Ovary (tissue), 3 donors: ENCODE results near the gene RSPO3.

Experiments used
- POLR2A ChIP-seq: fragments of 450-650 bp; IDR thresholded peaks from one replicate; pipeline ENCODE4 v1.6.1; 2017; ENCODE audit warnings: antibody characterized with exemption, mild to moderate bottlenecking, moderate library complexity
- TF ChIP-seq, protein P1 (sequence below), 3 donors: fragments of 450-650 bp in 2 of 3; fragments of 200-600 bp in 1 of 3; IDR thresholded peaks; one replicate each; pipeline versions ENCODE4 v1.5.1 to v1.8.0; 2016 to 2022; ENCODE audit warnings: antibody characterized with exemption in 3 of 3, mild to moderate bottlenecking in 1 of 3
- donor health status: DM: no; HTN: no; CAD: no.

GRCh38 chr6:127191716-127192115 is 73.2 kb downstream of the RSPO3 start:
- TF ChIP-seq, protein P1, sequence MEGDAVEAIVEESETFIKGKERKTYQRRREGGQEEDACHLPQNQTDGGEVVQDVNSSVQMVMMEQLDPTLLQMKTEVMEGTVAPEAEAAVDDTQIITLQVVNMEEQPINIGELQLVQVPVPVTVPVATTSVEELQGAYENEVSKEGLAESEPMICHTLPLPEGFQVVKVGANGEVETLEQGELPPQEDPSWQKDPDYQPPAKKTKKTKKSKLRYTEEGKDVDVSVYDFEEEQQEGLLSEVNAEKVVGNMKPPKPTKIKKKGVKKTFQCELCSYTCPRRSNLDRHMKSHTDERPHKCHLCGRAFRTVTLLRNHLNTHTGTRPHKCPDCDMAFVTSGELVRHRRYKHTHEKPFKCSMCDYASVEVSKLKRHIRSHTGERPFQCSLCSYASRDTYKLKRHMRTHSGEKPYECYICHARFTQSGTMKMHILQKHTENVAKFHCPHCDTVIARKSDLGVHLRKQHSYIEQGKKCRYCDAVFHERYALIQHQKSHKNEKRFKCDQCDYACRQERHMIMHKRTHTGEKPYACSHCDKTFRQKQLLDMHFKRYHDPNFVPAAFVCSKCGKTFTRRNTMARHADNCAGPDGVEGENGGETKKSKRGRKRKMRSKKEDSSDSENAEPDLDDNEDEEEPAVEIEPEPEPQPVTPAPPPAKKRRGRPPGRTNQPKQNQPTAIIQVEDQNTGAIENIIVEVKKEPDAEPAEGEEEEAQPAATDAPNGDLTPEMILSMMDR (IDR thresholded peaks at IDR 0.05): no peak
- no peak for TF ChIP-seq POLR2A
